ENCODE measurements around the gene KDM3B.

DNA sequence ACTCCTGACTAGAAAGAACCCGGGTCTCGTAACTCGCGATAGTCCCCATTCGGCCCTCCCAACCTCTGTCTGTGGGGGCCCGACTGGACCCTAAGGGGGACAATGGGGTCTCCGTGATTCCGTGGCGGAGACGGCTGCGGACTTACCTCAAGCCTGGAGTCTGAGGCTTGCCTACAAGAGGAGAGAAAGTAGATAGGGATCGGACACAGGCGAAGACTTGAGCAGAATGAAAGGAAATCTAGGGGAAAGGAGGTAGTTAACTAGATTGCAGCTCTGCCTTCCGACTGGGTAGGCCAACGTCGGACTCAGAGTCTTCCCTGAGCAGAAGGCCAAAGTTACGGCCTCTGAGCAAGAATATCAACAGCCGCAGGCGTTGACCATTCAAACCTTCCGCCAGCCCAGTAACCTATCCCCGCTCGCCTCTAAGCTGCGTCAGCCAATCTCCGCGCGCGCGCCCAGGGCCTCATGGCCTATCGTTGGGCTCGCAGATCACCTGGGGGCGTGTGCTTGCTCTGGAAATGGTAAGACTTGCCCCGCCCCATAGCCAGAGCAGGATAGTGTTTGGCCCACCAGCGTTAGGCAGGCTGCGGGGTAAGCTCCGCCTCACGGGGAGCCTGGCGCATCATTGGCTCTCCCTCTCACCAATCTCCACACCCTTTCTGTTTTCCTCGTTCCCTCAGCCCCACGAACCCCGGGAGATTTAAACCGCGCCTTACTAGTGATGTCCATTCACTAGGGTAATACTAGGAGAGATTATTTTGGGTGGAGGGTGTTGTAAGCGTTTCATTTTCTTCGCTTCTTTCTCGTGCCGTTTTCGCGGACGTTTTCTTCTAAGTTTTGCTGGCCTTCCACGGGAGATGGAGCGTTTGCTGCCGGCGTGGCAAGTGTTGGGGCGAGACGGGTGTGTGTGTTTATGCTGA lies 20.8 kb upstream of the KDM3B start, which contains the start of gene CDC25C:
- peak in 1 of 2 donors; percentile 46 for TF ChIP-seq POLR2AphosphoS5 (IDR thresholded peaks at IDR 0.05)
- TF ChIP-seq, protein P1, sequence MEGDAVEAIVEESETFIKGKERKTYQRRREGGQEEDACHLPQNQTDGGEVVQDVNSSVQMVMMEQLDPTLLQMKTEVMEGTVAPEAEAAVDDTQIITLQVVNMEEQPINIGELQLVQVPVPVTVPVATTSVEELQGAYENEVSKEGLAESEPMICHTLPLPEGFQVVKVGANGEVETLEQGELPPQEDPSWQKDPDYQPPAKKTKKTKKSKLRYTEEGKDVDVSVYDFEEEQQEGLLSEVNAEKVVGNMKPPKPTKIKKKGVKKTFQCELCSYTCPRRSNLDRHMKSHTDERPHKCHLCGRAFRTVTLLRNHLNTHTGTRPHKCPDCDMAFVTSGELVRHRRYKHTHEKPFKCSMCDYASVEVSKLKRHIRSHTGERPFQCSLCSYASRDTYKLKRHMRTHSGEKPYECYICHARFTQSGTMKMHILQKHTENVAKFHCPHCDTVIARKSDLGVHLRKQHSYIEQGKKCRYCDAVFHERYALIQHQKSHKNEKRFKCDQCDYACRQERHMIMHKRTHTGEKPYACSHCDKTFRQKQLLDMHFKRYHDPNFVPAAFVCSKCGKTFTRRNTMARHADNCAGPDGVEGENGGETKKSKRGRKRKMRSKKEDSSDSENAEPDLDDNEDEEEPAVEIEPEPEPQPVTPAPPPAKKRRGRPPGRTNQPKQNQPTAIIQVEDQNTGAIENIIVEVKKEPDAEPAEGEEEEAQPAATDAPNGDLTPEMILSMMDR (IDR thresholded peaks at IDR 0.05) = no peak
- peak in 1 of 4 donors; percentile 10 for TF ChIP-seq POLR2A (IDR thresholded peaks at IDR 0.05)
- TF ChIP-seq EP300 (IDR thresholded peaks at IDR 0.05) = no peak
